H9 (cell line): ENCODE measurements around the gene XPA. TPM values are rescaled to one million over a fixed set of nuclear protein-coding genes. Genes with fewer than 3 reads are reported as not detected.

ENCODE experiments used
- DNase-seq: peaks from one replicate; pipeline ENCODE4 v3.0.0-alpha.2; 2017
- H2AFZ ChIP-seq: one replicate; pipeline ENCODE4 v1.6.1; 2013; ENCODE audit warnings: mild to moderate bottlenecking, low read length, control low read depth, moderate library complexity
- H2AK5ac ChIP-seq: 2 replicates; pipeline ENCODE4 v1.6.1; 2013; ENCODE audit warnings: low read length, control low read depth, mixed read lengths; ENCODE audit not compliant: insufficient read length
- H2BK120ac ChIP-seq: one replicate; pipeline ENCODE4 v1.6.1; 2013; ENCODE audit warnings: low read depth, mild to moderate bottlenecking, low read length, control low read depth, inconsistent platforms; ENCODE audit not compliant: poor library complexity, severe bottlenecking
- H2BK12ac ChIP-seq: 2 replicates; pipeline ENCODE4 v1.6.1; 2013; ENCODE audit warnings: low read length, control low read depth, mixed read lengths, low read depth; ENCODE audit not compliant: insufficient read length
- H2BK15ac ChIP-seq: 2 replicates; pipeline ENCODE4 v1.6.1; 2013; ENCODE audit warnings: low read depth, low read length, control low read depth
- H2BK20ac ChIP-seq: one replicate; pipeline ENCODE4 v1.6.1; 2013; ENCODE audit warnings: low read depth, mild to moderate bottlenecking, low read length, control low read depth, inconsistent platforms; ENCODE audit not compliant: poor library complexity, severe bottlenecking
- H2BK5ac ChIP-seq: 2 replicates; pipeline ENCODE4 v1.6.1; 2013; ENCODE audit warnings: low read length, control low read depth, mixed read lengths; ENCODE audit not compliant: insufficient read length
- H3K14ac ChIP-seq: 2 replicates; pipeline ENCODE4 v1.6.1; 2013; ENCODE audit warnings: low read length, control low read depth; ENCODE audit not compliant: insufficient read depth
- H3K18ac ChIP-seq: 2 replicates; pipeline ENCODE4 v1.6.1; 2013; ENCODE audit warnings: low read depth, mild to moderate bottlenecking, mixed read lengths, low read length, control low read depth; ENCODE audit not compliant: insufficient read length
- H3K23ac ChIP-seq: 2 replicates; pipeline ENCODE4 v1.6.1; 2013; ENCODE audit warnings: low read length, control low read depth, mixed read lengths, low read depth; ENCODE audit not compliant: insufficient read length
- H3K23me2 ChIP-seq: 2 replicates; pipeline ENCODE4 v1.6.1; 2013; ENCODE audit warnings: low read depth, mild to moderate bottlenecking, mixed read lengths, low read length, control low read depth; ENCODE audit not compliant: insufficient read length, poor library complexity, severe bottlenecking
- H3K27ac ChIP-seq: 2 replicates; pipeline ENCODE4 v1.5.1; 2013; ENCODE audit warnings: low read length, control low read depth, mixed read lengths, low read depth; ENCODE audit not compliant: insufficient read length
- H3K27me3 ChIP-seq: 2 replicates; pipeline ENCODE4 v1.6.1; 2013; ENCODE audit warnings: low read length, control low read depth, inconsistent platforms; ENCODE audit not compliant: insufficient read depth
- H3K4ac ChIP-seq: 2 replicates; pipeline ENCODE4 v1.6.1; 2013; ENCODE audit warnings: low read depth, mild to moderate bottlenecking, control low read depth, inconsistent platforms, low read length, moderate library complexity
- H3K4me1 ChIP-seq: 2 replicates; pipeline ENCODE4 v1.6.1; 2013; ENCODE audit warnings: low read length, control low read depth, inconsistent platforms; ENCODE audit not compliant: insufficient read depth
- H3K4me2 ChIP-seq: 2 replicates; pipeline ENCODE4 v1.6.1; 2013; ENCODE audit warnings: low read length, control low read depth, mixed read lengths; ENCODE audit not compliant: insufficient read length, insufficient read depth
- H3K56ac ChIP-seq: 2 replicates; pipeline ENCODE4 v1.6.1; 2013; ENCODE audit warnings: low read depth, mild to moderate bottlenecking, mixed read lengths, low read length, control low read depth; ENCODE audit not compliant: insufficient read length
- H3K79me1 ChIP-seq: 2 replicates; pipeline ENCODE4 v1.6.1; 2013; ENCODE audit warnings: low read depth, mild to moderate bottlenecking, moderate library complexity, low read length, control low read depth, inconsistent platforms; ENCODE audit not compliant: insufficient read depth, poor library complexity, severe bottlenecking
- H3K79me2 ChIP-seq: 2 replicates; pipeline ENCODE4 v1.6.1; 2013; ENCODE audit warnings: low read length, control low read depth, inconsistent platforms; ENCODE audit not compliant: insufficient read depth
- H3K9ac ChIP-seq: 2 replicates; pipeline ENCODE4 v1.6.1; 2013; ENCODE audit warnings: low read length, control low read depth, mixed read lengths; ENCODE audit not compliant: insufficient read length; ENCODE audit errors: extremely low read depth
- H3K9me3 ChIP-seq: one replicate; pipeline ENCODE4 v1.6.1; 2013; ENCODE audit warnings: low read depth, low read length, inconsistent platforms; ENCODE audit not compliant: control insufficient read depth
- H3T11ph ChIP-seq: one replicate; pipeline ENCODE4 v1.6.1; 2013; ENCODE audit warnings: mild to moderate bottlenecking, low read length, control low read depth, inconsistent platforms
- H4K20me1 ChIP-seq: one replicate; pipeline ENCODE4 v1.6.1; 2013; ENCODE audit not compliant: control insufficient read depth, insufficient read length, insufficient read depth
- H4K5ac ChIP-seq: 2 replicates; pipeline ENCODE4 v1.6.1; 2013; ENCODE audit warnings: low read depth, mild to moderate bottlenecking, mixed read lengths, low read length, control low read depth; ENCODE audit not compliant: insufficient read length
- H4K8ac ChIP-seq: replicated peaks from 2 replicates; pipeline ENCODE4 v1.6.1; 2013; ENCODE audit warnings: low read length, control low read depth, mixed read lengths, low read depth; ENCODE audit not compliant: insufficient read length
- H4K91ac ChIP-seq: 2 replicates; pipeline ENCODE4 v1.6.1; 2013; ENCODE audit warnings: low read depth, mild to moderate bottlenecking, moderate library complexity, mixed read lengths, low read length, control low read depth; ENCODE audit not compliant: insufficient read length
- H3K27ac Mint-ChIP-seq, 3 experiments: 2 replicates in 2 of 3; 3 replicates in 1 of 3; pipeline ENCODE4 v1.8.0; 2020 to 2021; ENCODE audit warnings: mixed read lengths in 3 of 3, mild to moderate bottlenecking in 1 of 3, moderate library complexity in 1 of 3
- H3K27me3 Mint-ChIP-seq: 2 replicates; pipeline ENCODE4 v1.8.0; 2021; ENCODE audit warnings: low read depth, mild to moderate bottlenecking, moderate library complexity, mixed read lengths
- H3K36me3 Mint-ChIP-seq, 3 experiments: 2 replicates in 2 of 3; 3 replicates in 1 of 3; pipeline ENCODE4 v1.8.0; 2020 to 2021; ENCODE audit warnings: low read depth in 3 of 3, mixed read lengths in 3 of 3; ENCODE audit not compliant: insufficient read depth in 1 of 3
- H3K4me1 Mint-ChIP-seq, 2 experiments: 2 replicates each; pipeline ENCODE4 v1.8.0; 2020; ENCODE audit warnings: mixed read lengths in 2 of 2
- H3K4me3 Mint-ChIP-seq, 2 experiments: 2 replicates in 1 of 2; 3 replicates in 1 of 2; pipeline ENCODE4 v1.8.0; 2020 to 2021; ENCODE audit warnings: mild to moderate bottlenecking in 2 of 2, mixed read lengths in 2 of 2, moderate library complexity in 1 of 2
- H3K9me3 Mint-ChIP-seq, 2 experiments: 2 replicates in 1 of 2; 3 replicates in 1 of 2; pipeline ENCODE4 v1.8.0; 2020; ENCODE audit warnings: mild to moderate bottlenecking in 2 of 2, mixed read lengths in 2 of 2, moderate library complexity in 1 of 2
- WGBS: extraction: QIAGEN DNeasy Blood & Tissue Kit; methylation state at CpG from one replicate; pipeline ENCODE4 v1.1.7; 2013; ENCODE audit warnings: missing lambda C conversion rate, low lambda C conversion rate, mixed read lengths; ENCODE audit not compliant: insufficient read length; ENCODE audit errors: extremely low coverage; 5-methylcytosine and 5-hydroxymethylcytosine counted together
- total RNA-seq: library from RNA; stranded (reverse); gene quantifications from 2 replicates; pipeline ENCODE4 v1.2.1, GENCODE V29; 2021
- TF ChIP-seq, protein P1 (sequence below): fragments of 200-600 bp; sonication (generic); conservative IDR thresholded peaks from 3 replicates; pipeline ENCODE4 v1.8.0; 2021; ENCODE audit warnings: antibody characterized with exemption, mild to moderate bottlenecking

XPA gene
- total RNA-seq, 1 experiment from 2014 or later: 6.6 TPM

DNA sequence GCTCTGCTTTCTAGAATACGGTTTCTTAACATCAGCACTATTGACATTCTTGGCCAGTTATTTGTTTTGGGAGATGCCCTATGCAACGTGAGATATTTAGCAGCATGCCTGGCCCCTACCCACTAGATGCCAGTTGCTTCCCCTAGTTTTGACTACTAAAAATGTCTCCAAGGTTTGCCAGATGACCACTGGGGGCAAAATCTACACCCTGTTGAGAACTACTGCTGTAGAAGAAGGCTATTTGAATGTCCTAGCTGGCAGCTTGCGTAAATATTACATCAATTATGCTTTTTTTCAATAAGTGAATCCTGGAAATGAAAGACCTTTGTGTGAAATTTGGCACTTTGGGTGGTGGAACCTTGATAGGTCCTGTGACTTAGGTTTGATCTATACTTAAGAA, 58.5 kb downstream of the XPA start:
- Histone ChIP-seq H3K27me3 (no peaks in the 10 kb centered on the region), H3K4ac (no peak overlapping the region), H3K9me3 (no peaks in the 10 kb centered on the region), H2BK20ac (no peak overlapping the region), H3K14ac (no peak overlapping the region), H3K79me2 (peaks cover 32% of the 10 kb centered on the region), H3K56ac (no peak overlapping the region), H2BK120ac (no peak overlapping the region), H3K27ac (no peak overlapping the region), H3K79me1 (no peaks in the 10 kb centered on the region), H3K23ac (no peak overlapping the region), H3K4me1 (no peaks in the 10 kb centered on the region), H3T11ph (no peak overlapping the region), H3K4me2 (no peak overlapping the region), H2BK15ac (no peak overlapping the region), H3K18ac (no peak overlapping the region), H4K91ac (no peak overlapping the region), H2AK5ac (no peak overlapping the region), H4K20me1 (no peaks in the 10 kb centered on the region), H2BK12ac (no peak overlapping the region), H2BK5ac (no peak overlapping the region), H3K23me2 (peaks cover 5% of the 10 kb centered on the region), H4K5ac (no peak overlapping the region), H2AFZ (no peak overlapping the region), H3K9ac (no peak overlapping the region), H4K8ac (no peak overlapping the region)
- Mint-ChIP-seq H3K4me1 (peaks cover 23 to 26% of the 10 kb centered on the region in 2 experiments), H3K27ac (no peak overlapping the region), H3K9me3 (no peaks in the 10 kb centered on the region), H3K36me3 (peaks cover 9 to 20% (median 17%) of the 10 kb centered on the region in 3 experiments; a peak in 6 of 7 replicates), H3K4me3 (no peak overlapping the region), H3K27me3 (no peaks in the 10 kb centered on the region)
- no CpG with 5 or more reads among the region's 3 CpGs for WGBS
- TF ChIP-seq, protein P1, sequence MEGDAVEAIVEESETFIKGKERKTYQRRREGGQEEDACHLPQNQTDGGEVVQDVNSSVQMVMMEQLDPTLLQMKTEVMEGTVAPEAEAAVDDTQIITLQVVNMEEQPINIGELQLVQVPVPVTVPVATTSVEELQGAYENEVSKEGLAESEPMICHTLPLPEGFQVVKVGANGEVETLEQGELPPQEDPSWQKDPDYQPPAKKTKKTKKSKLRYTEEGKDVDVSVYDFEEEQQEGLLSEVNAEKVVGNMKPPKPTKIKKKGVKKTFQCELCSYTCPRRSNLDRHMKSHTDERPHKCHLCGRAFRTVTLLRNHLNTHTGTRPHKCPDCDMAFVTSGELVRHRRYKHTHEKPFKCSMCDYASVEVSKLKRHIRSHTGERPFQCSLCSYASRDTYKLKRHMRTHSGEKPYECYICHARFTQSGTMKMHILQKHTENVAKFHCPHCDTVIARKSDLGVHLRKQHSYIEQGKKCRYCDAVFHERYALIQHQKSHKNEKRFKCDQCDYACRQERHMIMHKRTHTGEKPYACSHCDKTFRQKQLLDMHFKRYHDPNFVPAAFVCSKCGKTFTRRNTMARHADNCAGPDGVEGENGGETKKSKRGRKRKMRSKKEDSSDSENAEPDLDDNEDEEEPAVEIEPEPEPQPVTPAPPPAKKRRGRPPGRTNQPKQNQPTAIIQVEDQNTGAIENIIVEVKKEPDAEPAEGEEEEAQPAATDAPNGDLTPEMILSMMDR: peak; percentile 49; the same call in 2 of the 3 replicates
- DNase-seq: no peak
